Activated CD4-positive, alpha-beta T cell treated with anti-CD3 and anti-CD28 coated beads, Interleukin-2, Interleukin-6, amounts not matched to agents 100 ng/mL and 50 ng/mL, durations not matched to agents 16 hours and 8 hours (primary cell): ENCODE data around the gene MTA3.

ENCODE experiments used
- DNase-seq: peaks from one replicate; pipeline ENCODE4 v3.0.0-alpha.2; 2020

The MTA3 gene

GRCh38 chr2:42765686-42766085, 197.3 kb downstream of the MTA3 start:
- DNase-seq, result no peak

GRCh38 chr2:42767080-42767898, 198.9 kb downstream of the MTA3 start:
- DNase-seq, result no peak

- DNase-seq, result no peak
These were observed 199.7 kb downstream of the MTA3 start for GRCh38 chr2:42767899-42768705.

GRCh38 chr2:42768706-42769256, 200.3 kb downstream of the MTA3 start:
- no peak for DNase-seq

GRCh38 chr2:42769583-42770287, 201.3 kb downstream of the MTA3 start:
- DNase-seq, result no peak

GRCh38 chr2:42770288-42771131, 202.1 kb downstream of the MTA3 start:
- DNase-seq, result no peak

- no peak for DNase-seq
These were observed 203.2 kb downstream of the MTA3 start for GRCh38 chr2:42771546-42772153.

GRCh38 chr2:42775186-42775585, 206.8 kb downstream of the MTA3 start:
- no peak for DNase-seq

GRCh38 chr2:42775810-42776209, 207.4 kb downstream of the MTA3 start:
- no peak for DNase-seq

GRCh38 chr2:42777883-42778805, 209.7 kb downstream of the MTA3 start:
- no peak for DNase-seq

GRCh38 chr2:42781181-42781580, 212.7 kb downstream of the MTA3 start:
- DNase-seq, result no peak

GRCh38 chr2:42783511-42783910, 215.1 kb downstream of the MTA3 start:
- DNase-seq, result no peak

- DNase-seq, result no peak
These were observed 215.9 kb downstream of the MTA3 start for GRCh38 chr2:42784204-42784880.

GRCh38 chr2:42786561-42787345, 218.3 kb downstream of the MTA3 start:
- no peak for DNase-seq

GRCh38 chr2:42787424-42787787, 219.0 kb downstream of the MTA3 start:
- DNase-seq, result no peak

- no peak for DNase-seq
These were observed 219.5 kb downstream of the MTA3 start for GRCh38 chr2:42787788-42788477.

GRCh38 chr2:42788478-42788793, 220.0 kb downstream of the MTA3 start:
- no peak for DNase-seq

- no peak for DNase-seq
These were observed 220.4 kb downstream of the MTA3 start for GRCh38 chr2:42788882-42789281.

GRCh38 chr2:42789751-42790150, 221.3 kb downstream of the MTA3 start:
- no peak for DNase-seq
